Putamen (tissue), 1 donor: Measurements from ENCODE around the gene DUSP15.

Experiments used
- DNase-seq: peaks from one replicate; pipeline ENCODE4 v3.0.0-alpha.2; 2016; ENCODE audit warnings: low spot score

Gene DUSP15

GRCh38 chr20:31860390-31861134 is 9.8 kb downstream of the DUSP15 start:
- no peak for DNase-seq

- no peak for DNase-seq
Measured at GRCh38 chr20:31859998-31860380, 10.3 kb downstream of the DUSP15 start.

GRCh38 chr20:31859266-31859997 is 10.9 kb downstream of the DUSP15 start:
- DNase-seq: no peak

DNA sequence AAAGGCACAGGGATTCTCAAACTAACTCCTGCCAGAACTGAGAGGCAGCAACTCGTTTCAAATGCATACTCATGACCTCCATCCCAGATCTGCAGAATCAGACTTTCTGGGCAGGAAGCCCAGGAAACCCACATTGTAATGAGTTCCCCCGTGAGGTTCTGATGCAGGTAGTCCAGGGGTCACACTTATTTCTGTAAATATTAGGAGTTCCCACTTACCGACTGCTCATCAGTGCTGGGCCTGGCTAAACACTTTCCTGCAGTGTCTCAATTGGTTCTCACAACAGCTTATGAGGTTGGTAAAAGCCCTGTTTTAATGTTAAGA is 11.6 kb downstream of the DUSP15 start:
- DNase-seq: no peak

- no peak for DNase-seq
Measured at GRCh38 chr20:31857861-31858759, 12.2 kb downstream of the DUSP15 start.

DNA sequence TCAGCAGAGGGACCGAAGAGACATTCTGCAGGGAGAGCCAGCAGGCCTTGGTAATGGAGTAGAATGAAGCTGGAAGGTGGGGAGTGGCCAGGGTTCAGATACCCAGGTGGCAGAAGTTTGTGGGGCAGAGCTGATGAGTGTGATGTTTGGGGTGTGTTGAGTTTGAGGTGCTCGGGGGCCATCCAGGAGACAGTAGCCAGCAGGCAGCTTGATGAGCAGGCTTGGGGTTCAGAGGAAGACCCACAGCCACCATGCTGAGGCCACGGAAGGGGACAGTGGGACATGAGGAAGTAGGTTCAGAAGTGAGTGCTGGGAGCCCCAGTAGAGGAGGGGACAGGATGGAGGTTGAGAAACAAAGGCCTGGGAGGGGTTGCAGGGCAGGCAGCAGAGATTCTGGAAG is 13.8 kb downstream of the DUSP15 start:
- no peak for DNase-seq

DNA sequence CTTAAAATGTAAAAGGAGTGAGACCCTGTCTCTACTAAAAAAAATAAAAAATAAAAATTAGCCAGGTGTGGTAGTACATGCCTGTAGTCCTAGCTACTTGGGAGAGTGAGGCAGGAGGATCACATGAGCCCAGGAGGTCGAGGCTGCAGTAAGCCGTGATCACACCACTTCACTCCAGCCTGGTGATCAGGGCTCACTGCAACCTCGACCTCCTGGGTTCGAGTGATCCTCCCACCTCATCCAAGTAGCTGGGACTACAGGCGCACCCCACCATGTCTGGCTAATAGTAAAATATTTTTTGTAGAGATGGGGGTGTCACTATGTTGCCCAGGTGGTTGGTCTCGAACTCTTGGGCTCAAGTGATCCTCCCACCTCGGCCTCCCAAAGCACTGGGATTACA is 16.8 kb downstream of the DUSP15 start:
- DNase-seq: no peak

DNA sequence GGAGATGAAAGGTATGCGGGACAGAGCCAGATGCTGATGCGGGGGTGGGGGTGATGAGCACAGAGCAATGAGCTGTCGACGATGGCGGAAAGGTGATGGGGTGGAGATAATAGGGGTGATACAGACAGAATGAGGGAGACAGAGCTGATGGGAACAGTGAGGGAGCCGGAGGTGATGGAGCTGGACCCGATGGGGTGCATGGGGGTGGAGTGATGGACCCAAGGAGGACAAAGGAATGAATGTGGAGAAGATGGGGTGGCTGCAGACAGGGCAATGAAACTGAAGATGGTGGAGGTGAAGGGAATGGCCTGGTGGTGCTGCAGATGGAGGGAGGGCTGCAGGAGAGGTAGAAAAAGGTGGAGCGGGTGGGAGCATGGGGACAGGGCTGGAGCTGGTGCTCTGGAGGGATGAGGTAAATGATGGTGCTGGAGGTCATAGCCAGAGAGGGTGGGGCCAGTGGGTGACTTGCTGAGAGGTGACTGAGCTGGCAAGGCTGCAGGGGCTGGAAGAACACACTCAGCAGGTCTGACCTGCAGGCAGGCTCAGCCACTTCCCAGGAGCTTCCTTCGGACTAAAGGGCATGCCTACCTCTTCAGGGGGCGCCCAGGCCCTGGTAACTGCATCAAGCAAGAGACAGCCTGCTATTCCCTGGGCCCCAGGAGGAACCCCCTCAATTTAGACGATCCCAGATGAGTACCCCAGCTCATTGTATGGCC is 18.9 kb downstream of the DUSP15 start:
- DNase-seq: no peak

- no peak for DNase-seq
Measured at GRCh38 chr20:31849306-31849930, 20.9 kb downstream of the DUSP15 start.

- no peak for DNase-seq
Measured at GRCh38 chr20:31848088-31848999, 22.0 kb downstream of the DUSP15 start.

DNA sequence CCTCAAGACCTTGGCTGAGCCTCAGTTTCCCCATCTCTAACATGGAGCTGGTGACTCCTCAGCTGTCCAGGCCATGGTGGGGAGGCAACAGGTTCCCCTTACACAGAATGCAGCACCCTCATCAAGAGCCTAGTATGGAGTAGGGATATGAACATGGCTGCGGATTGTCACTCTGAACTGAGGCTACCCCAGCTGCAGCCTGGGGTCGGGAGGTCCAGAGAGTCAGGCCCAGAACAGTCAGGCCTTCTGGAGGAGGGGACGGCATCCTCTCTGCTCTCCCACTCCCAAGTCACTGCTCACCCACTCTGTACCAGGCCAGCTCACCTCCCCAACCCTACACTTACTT is 23.6 kb downstream of the DUSP15 start:
- no peak for DNase-seq

DNA sequence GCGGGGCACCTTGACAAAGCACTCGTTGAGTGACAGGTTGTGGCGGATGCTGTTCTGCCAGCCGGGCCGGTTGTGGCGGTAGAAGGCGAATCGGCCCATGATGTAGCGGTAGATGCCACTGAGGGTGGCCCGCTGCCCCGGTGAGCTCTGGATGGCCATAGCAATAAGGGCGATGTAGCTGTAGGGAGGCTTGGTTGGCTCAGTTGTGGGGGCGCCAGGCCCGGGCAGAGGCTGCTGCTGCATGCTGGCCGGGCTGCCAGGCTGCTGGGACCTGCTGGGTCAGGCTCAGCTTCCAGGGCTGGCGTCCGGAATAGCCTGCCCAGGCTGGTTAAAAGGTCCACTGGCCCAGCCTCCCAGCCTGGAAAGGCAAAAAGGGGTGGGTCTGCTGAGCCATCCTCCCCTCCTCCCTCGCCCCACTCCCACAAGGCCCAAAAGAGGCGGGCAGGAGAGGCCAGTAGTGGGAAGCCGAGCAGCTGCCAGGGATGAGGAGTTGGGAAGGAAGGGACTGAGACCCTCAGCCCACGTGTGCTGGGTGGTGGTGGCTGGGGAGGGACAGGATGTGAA is 24.9 kb downstream of the DUSP15 start, which contains the start of gene FOXS1:
FOXS1 (minus strand) TSS at position 305 of the 564 bp plus-strand sequence; CDS start at position 243, 62 bp downstream.
- no peak for DNase-seq

GRCh38 chr20:31844737-31845299 is 25.5 kb downstream of the DUSP15 start:
- DNase-seq: no peak

DNA sequence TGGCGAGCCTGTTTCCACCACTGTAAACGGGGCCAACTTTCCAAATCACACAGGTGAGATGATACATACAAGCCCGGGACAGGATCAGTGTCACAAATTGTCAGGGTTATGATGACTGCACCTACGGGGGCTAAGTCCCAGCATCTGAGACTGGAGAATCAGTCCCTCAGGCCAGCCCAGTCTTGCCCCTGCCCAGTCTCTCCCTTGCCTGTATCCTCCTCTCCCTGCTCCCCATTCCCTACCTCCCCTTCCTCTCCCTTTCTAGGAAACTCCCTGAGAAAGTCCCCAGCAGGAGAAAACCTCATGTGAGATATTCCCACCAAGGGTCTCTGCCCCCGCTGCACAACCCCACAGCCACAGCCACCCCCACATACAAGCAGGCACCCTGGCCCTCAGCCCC is 26.4 kb downstream of the DUSP15 start:
- DNase-seq: no peak

DNA sequence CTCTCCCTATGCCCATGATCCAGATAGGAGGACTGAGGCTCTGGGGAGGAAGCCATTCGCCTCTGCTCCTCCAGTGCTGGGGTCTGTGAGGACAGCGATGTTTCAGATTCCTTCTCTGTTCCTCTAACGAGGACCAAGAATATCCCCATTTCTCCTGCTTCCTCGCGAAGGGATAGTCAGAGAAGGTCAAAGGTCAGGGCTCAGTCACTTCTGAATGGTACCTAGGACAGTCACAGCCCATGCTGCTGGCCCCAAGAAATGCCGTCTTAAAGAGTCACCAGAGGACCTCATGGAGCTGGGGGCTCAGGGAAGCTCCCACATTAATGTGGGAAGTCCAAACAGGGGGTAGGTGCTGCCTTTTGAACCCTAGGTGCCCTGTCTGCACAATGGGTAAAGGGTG is 27.0 kb downstream of the DUSP15 start:
- DNase-seq: no peak

GRCh38 chr20:31842471-31843157 is 27.7 kb downstream of the DUSP15 start:
- DNase-seq: no peak

GRCh38 chr20:31841928-31842327 is 28.4 kb downstream of the DUSP15 start:
- DNase-seq: no peak

GRCh38 chr20:31840906-31841816 is 29.2 kb downstream of the DUSP15 start:
- DNase-seq: no peak
